NB4 (cell line): ENCODE results near the gene RAB3IL1.
"Not testable (repeated sequence)": the region's sequence is repeated elsewhere in the genome, so short reads cannot be mapped to it uniquely, and the experiment has no call there.

Source experiments
- DNase-seq: peaks from one replicate; pipeline ENCODE4 v3.0.0; 2010; ENCODE audit warnings: low read depth
- H3K4me3 ChIP-seq: one replicate; pipeline ENCODE4 v1.5.1; 2011; ENCODE audit warnings: mild to moderate bottlenecking, low read depth, low read length, moderate library complexity
- MYC ChIP-seq: IDR thresholded peaks from 2 replicates; pipeline ENCODE4 v1.6.1; 2011; ENCODE audit warnings: low read depth, low read length
- POLR2A ChIP-seq: IDR thresholded peaks from 2 replicates; pipeline ENCODE4 v1.6.1; 2011; ENCODE audit warnings: mild to moderate bottlenecking; ENCODE audit not compliant: insufficient read length; ENCODE audit errors: extremely low read depth
- TF ChIP-seq, protein P1 (sequence below): IDR thresholded peaks from one replicate; pipeline ENCODE4 v1.5.1; 2012; ENCODE audit warnings: low read depth, low read length
- TF ChIP-seq, protein P2 (sequence below): IDR thresholded peaks from 2 replicates; pipeline ENCODE4 v1.6.1; 2011; ENCODE audit warnings: low read depth, low read length

RAB3IL1 gene

DNA sequence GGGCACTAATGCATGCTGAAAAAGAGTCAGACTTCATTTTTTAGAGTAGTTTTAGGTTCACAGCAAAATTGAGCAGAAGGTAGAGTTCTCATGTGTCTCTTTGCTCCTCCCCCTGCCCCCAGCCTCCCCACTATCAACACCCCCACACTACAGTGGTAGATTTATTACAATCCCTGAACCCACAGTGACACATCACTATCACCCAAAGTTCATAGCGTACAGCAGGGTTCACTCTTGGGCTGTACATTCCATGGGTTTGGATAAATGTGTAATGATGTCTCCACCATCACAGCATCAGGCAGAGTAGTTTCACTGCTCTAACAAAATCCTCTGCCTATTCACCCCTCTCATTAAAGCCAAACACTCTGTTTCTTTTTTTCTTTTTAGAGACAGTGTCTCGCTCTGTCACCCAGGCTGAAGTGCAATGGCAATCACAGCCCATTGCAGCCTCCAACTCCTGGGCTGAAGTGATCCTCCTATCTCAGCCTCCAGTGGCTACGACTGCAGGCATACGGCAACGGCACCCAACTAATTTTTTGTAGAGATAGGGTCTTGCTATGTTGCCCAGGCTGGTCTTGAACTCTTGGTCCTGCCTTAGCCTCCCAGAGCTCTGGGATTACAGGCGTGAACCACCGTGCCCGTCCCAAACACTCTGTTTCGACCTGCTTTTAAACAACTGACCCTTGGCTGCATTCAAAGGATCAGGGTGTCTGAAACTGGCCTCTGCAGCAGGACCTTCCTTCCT is 36.9 kb upstream of the RAB3IL1 start:
- no peak overlapping the region for H3K4me3 ChIP-seq
- peak; percentile 52 for DNase-seq
- TF ChIP-seq POLR2A (no peak), MYC (no peak)
- TF ChIP-seq, protein P1, sequence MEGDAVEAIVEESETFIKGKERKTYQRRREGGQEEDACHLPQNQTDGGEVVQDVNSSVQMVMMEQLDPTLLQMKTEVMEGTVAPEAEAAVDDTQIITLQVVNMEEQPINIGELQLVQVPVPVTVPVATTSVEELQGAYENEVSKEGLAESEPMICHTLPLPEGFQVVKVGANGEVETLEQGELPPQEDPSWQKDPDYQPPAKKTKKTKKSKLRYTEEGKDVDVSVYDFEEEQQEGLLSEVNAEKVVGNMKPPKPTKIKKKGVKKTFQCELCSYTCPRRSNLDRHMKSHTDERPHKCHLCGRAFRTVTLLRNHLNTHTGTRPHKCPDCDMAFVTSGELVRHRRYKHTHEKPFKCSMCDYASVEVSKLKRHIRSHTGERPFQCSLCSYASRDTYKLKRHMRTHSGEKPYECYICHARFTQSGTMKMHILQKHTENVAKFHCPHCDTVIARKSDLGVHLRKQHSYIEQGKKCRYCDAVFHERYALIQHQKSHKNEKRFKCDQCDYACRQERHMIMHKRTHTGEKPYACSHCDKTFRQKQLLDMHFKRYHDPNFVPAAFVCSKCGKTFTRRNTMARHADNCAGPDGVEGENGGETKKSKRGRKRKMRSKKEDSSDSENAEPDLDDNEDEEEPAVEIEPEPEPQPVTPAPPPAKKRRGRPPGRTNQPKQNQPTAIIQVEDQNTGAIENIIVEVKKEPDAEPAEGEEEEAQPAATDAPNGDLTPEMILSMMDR: no peak
- TF ChIP-seq, protein P2, sequence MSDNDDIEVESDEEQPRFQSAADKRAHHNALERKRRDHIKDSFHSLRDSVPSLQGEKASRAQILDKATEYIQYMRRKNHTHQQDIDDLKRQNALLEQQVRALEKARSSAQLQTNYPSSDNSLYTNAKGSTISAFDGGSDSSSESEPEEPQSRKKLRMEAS: no peak

DNA sequence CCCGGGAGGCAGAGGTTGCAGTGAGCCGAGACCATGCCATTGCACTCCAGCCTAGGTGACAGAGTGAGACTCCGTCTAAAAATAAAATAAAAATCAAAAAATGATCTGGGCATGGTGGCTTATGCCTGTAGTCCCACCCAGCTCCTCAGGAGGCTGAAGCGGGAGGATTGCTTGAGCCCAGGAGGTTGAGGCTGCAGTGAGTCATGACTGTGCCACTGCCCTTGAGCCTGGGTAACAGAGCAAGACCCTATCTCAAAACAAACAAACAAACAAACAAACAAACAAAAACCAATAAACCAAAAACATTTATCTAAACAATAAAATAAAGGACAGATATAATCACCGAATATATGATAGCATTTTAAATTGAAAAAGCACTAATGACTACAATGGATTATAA is 36.3 kb upstream of the RAB3IL1 start:
- H3K4me3 ChIP-seq, DNase-seq: not testable (repeated sequence)

DNA sequence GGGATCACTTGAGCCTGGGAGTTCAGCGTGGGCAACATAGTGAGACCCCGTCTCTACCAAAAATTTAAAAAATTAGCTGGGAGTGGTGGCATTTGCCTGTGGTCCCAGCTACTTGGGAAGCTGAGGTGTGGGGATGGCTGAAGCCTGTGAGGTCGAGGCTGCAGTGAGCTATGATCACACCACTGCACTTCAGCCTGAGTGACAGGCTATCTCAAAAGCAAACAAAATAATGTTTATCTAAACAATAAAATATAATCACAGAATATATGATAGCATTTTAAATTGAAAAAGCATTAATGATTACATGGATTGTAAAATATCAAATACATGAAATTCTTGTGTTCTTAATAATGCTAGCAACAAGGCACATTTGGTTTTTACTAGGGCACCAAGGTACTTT is 35.5 kb upstream of the RAB3IL1 start:
- no peak overlapping the region for H3K4me3 ChIP-seq
- no peak for TF ChIP-seq POLR2A
- TF ChIP-seq, protein P1: no peak
- TF ChIP-seq, protein P2: no peak
- TF ChIP-seq MYC: no peak
- DNase-seq: no peak

DNA sequence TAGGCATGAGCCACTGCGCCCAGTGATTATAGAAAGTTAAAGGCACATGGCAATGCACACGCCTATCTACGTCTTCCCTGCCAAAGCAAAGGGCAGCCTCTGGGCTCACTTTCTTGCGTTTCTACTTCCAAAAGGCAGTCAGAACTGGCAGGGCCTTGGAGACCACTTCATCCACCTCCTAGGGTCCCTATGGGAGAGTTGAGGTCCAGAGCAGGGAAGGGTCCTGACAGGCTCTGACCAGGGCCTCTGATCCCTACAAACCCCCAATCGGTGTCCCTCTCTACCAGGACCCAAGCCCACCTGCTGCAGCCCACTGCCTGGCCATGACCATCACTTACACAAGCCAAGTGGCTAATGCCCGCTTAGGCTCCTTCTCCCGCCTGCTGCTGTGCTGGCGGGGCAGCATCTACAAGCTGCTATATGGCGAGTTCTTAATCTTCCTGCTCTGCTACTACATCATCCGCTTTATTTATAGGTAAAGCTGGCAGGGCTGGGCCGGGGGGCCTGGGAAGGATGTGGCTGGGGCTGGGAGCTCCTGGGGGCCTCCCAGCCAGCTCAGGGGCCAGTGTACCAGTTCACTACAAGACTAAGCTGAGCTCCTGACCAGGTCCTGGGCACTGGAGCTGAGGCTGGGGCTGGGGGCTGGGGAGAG is 34.2 kb upstream of the RAB3IL1 start:
- no peak overlapping the region for H3K4me3 ChIP-seq
- no peak for DNase-seq
- TF ChIP-seq, protein P2: no peak
- TF ChIP-seq MYC (no peak), POLR2A (no peak)
- TF ChIP-seq, protein P1: no peak

DNA sequence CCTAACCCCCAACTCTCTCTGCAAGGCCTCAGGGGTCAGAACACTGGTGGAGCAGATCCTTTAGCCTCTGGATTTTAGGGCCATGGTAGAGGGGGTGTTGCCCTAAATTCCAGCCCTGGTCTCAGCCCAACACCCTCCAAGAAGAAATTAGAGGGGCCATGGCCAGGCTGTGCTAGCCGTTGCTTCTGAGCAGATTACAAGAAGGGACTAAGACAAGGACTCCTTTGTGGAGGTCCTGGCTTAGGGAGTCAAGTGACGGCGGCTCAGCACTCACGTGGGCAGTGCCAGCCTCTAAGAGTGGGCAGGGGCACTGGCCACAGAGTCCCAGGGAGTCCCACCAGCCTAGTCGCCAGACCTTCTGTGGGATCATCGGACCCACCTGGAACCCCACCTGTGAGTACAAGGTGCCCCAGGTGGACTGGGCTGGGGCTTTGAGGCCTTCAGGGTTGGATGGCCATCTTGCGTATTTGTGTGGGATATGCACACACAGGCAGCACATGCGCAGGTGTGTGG is 32.7 kb upstream of the RAB3IL1 start, which contains the start of gene BEST1:
Gene BEST1 (plus strand): TSS at position 317 of the 513 bp plus-strand sequence. CDS start 1,456 bp downstream, outside the sequence.
- TF ChIP-seq, protein P2: no peak
- TF ChIP-seq MYC: no peak
- no peak for TF ChIP-seq POLR2A
- TF ChIP-seq, protein P1: no peak
- DNase-seq: no peak
- no peak within 1 kb of the TSS for H3K4me3 ChIP-seq

DNA sequence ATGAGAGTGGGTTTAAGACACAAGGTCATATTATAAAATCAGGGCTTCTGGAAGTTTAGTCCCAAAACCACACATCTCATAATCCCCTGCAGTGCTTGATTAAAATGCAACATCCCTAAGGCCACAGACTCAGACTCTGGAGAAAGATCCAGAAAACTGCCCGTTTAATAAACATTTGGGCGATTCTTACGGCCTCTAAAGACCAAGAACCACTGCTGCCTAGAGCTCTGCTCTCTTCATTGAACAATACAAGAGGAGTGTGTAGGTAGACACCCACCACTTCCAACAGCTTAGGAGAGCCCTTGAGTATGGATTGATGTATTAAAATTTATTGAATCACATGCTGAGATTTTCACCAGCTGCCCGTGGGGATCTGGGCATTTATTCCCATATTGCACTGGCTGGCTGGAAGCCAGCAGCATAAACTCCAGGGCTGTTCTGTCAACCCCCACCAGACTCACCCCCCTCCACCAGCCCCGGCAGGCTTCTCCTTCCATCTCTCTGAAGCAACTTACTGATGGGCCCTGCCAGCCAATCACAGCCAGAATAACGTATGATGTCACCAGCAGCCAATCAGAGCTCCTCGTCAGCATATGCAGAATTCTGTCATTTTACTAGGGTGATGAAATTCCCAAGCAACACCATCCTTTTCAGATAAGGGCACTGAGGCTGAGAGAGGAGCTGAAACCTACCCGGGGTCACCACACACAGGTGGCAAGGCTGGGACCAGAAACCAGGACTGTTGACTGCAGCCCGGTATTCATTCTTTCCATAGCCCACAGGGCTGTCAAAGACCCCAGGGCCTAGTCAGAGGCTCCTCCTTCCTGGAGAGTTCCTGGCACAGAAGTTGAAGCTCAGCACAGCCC is 32.0 kb upstream of the RAB3IL1 start:
- no peak overlapping the region for H3K4me3 ChIP-seq
- no peak for TF ChIP-seq MYC
- no peak for TF ChIP-seq POLR2A
- TF ChIP-seq, protein P2: no peak
- TF ChIP-seq, protein P1: no peak
- DNase-seq: peak; percentile 77
